GM18507 (cell line): ENCODE data around the gene PLA2G4E.

ENCODE experiments used
- DNase-seq: peaks from one replicate; pipeline ENCODE4 v3.0.0; 2011; ENCODE audit warnings: low read depth; ENCODE audit not compliant: insufficient read length; ENCODE audit errors: extremely low spot score
- FAIRE-seq: peaks from 2 replicates; lab custom pipeline; 2011; peaks lifted over from hg19 to GRCh38; lab: Jason Lieb, UNC

Gene PLA2G4E, protein sequence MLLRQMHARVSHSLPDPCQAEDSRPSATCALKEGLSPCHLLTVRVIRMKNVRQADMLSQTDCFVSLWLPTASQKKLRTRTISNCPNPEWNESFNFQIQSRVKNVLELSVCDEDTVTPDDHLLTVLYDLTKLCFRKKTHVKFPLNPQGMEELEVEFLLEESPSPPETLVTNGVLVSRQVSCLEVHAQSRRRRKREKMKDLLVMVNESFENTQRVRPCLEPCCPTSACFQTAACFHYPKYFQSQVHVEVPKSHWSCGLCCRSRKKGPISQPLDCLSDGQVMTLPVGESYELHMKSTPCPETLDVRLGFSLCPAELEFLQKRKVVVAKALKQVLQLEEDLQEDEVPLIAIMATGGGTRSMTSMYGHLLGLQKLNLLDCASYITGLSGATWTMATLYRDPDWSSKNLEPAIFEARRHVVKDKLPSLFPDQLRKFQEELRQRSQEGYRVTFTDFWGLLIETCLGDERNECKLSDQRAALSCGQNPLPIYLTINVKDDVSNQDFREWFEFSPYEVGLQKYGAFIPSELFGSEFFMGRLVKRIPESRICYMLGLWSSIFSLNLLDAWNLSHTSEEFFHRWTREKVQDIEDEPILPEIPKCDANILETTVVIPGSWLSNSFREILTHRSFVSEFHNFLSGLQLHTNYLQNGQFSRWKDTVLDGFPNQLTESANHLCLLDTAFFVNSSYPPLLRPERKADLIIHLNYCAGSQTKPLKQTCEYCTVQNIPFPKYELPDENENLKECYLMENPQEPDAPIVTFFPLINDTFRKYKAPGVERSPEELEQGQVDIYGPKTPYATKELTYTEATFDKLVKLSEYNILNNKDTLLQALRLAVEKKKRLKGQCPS

DNA sequence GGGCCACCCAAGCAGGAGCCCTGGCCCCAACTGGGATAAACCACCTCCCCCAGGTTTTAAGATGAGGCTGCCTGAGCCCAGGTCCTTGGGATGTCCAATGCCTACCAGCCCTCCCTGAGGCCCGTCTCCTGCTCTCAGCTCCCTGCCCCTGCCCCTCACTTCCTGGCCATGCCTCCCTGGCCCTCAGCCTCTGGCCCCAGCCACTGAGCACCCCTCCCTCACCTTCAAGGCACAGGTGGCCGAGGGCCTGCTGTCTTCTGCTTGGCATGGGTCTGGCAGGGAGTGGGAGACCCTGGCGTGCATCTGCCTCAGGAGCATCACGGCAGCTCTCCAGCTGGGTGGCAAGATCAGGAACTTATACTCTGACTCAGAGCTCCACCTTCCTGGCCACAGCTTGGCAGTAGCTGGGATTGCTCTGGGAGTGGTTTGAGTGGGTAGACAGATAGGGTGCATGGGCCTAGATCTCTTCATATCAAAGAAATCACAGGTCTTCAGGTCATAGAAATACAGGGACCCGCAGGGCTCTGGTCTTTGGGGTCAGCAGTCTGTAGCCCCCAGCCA, at the start of gene PLA2G4E:
PLA2G4E (minus strand) TSS at position 330 of the 561 bp plus-strand sequence; CDS start at position 318, 12 bp downstream.
- DNase-seq = no peak
- no peak for FAIRE-seq

DNA sequence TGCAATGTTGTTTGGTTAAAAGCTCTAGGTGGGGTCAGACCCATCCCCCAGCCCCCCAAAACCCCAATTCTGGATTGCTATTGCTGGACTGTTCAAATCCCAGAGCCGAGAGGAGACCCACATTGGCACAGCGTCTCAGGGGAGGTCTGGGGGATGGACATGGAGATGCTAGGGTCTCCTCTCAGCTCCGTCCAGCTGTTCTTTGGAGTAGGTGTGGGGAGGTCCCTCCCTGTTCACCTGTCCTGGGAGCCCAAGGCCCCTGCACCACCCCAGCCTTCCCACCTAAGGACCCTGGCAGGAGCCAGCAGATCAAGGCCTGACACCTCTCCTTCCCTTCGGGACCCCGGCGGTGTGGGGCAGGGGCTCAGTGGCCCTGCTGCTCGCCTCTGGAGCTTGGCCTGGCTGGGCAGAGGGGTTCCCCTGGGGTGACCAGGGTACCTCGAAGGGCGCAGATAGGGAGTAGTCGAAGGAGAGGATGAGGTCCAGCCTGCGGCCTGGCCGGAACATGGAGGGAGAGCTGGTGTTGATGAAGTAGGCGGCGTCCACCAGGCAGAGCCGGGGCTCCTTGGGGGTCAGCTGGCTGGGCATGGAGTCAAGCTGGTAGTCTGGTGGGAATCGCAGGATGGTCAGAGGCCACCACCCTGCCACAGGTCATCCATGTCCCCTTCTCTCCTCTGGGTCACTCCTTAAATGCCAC, 49.6 kb upstream of the PLA2G4E start:
- FAIRE-seq (no peak), DNase-seq (no peak)

DNA sequence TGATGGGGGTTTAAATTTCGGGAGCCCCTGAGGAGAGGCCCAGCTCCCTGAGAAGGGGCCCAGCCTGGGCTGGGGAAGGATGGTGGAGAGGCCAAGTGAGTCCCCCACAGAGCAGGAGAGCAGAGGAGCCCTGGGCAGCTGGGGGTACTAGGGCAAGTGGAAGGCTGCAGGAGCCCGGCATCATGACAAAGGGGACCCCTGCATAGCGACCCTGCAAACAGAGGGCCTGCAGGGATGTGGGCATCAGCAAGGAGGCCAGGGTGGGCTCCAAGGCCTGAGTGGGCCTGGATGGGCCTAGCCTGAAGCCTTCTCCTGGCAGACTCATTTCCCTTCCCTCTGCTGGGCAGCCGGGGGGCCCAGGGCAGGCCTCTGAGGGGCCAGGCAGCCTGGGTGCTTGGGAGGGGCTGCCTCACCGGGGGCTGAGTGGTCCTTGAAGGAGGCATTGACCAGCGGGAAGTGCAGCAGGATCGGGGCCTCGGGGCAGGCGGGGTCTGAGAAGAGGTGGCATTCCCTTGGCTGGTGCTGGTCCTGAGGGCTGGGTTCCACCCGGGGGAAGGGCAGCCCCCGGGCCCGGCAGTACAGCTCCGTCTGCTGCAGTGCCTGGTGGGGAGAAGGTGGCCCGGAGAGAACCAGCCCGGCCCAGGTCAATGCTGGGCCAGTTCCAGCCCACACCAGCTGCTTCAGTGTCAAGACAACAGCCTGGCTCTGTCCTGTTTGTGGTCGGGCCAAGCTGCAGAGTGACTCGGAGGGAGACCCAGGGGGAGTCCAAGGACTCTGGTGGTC, 48.8 kb upstream of the PLA2G4E start:
- no peak for DNase-seq
- FAIRE-seq = no peak

DNA sequence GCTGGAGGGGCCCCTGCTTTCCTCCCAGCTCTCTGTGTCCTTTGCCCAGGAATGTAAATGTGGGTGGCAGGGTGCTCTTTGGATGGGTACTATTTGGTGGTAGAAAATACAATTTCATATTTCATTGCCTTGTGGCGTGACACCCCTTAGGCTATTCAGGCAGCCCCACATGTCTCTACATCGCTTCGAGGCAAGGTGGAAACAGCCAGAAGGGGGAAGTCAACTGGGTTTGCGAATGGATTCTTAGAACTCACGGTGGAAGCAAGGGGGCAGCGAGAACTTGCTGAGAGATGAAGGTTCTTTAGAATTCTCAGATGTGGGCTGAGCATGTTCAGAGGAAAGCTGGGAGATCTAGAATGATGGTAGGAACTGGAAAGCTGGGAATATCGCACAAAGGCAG, 48.2 kb upstream of the PLA2G4E start:
- DNase-seq = no peak
- FAIRE-seq = no peak

DNA sequence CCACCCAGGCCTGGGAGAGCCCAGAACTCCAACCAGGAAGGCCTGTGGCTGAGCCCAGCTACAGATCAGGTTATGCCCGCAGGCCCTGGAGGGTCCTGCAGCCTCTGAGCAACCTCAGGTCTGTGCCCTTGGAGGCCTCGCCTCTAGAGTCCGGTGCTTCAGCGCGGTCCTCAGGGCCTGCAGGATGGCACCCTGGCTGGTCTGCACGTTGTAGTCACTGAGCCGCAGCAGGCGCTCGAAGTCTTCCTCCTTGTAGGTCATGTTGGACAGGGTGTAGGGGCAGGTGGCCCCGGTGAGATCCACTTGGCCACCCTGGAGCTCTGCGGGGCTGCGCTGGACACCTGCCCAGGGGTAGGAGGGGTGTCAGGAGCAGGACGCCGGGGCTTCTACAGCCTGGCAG, 47.8 kb upstream of the PLA2G4E start:
- DNase-seq (no peak), FAIRE-seq (no peak)

DNA sequence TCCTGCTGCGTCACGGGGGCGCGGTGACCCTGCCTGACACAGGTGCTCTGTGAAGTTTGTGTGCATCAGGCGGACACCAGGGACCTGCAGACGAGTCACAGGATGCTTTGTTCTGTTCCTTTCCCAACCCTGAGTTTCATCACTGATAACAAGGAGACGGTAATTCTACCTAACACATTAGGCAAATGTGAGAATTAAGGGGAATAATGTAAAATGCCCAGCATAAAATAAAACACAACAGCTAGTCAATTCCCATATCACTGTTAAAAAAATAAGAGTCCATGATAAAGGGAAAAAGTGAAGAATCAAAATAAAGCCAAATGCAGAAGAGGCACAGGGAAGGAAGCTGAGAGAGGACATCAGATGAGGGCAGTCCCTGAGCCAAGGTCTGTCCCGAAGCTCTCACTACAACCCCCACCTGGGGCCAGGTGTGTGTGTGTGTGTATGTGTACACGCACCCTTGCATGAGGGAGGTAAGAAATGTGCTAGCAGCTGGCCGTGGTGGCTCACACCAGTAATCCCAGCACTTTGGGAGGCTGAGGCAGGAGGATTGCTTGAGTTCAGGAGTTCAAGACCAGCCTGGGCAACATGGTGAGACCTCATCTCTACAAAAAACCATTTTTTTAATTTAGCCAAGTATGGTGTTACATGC, 46.0 kb upstream of the PLA2G4E start:
- DNase-seq (no peak), FAIRE-seq (no peak)

DNA sequence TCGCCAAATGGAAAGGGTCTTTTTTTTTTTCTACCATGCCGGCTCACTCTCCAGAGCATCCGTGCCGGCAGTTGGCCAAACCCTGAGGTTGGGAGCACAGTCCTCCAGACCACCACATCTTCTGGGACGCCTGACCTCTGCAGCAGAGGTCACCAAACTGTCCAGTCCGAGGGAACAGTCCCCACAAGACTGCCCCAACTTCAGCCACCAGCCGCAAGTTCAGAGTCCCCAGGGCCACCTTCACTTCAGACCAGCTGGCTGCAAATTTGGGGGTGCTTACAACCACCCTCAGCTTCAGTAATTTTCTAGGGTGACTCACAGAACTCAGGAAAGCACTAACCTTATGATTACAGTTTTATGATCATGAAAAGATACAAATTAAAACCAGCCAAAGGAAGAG, 44.6 kb upstream of the PLA2G4E start:
- DNase-seq (no peak), FAIRE-seq (no peak)

DNA sequence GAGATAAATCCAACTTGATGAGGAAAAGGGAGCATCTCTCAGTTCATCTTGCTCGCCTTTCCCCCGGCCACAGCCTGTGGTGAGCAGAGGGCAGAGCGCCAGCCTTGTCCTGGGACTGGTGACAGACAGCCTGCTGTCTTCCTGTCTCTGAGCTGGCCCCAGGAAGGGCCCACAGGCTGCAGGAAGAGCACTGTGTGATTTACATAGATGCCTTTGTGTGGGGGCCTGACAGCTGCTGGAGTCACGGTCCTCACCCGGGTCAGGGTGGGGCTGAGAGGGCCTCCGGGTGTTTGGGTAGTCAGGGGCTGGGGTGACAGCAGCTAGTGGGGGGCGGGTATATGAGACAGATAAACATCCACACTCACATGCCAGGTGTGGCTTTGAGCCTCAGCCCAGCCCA, 44.2 kb upstream of the PLA2G4E start:
- FAIRE-seq (no peak), DNase-seq (no peak)

DNA sequence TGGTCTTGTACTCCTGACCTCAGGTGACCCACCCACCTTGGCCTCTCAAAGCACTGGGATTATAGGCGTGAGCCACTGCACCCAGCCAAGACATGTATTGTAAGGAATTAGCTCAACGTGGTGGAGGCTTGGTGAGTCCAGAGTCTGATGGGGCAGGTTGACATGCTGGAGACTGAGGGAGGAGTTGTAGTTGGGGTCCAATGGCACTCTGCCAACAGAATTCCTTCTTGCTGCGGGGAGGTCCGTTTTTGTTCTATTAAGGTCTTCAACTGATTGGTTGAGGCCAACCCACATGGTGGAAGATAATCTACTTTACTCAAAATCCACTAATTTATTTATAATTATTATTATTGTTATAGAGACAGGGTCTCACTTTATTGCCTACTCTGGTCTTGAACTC, 43.4 kb upstream of the PLA2G4E start:
- DNase-seq (no peak), FAIRE-seq (no peak)

DNA sequence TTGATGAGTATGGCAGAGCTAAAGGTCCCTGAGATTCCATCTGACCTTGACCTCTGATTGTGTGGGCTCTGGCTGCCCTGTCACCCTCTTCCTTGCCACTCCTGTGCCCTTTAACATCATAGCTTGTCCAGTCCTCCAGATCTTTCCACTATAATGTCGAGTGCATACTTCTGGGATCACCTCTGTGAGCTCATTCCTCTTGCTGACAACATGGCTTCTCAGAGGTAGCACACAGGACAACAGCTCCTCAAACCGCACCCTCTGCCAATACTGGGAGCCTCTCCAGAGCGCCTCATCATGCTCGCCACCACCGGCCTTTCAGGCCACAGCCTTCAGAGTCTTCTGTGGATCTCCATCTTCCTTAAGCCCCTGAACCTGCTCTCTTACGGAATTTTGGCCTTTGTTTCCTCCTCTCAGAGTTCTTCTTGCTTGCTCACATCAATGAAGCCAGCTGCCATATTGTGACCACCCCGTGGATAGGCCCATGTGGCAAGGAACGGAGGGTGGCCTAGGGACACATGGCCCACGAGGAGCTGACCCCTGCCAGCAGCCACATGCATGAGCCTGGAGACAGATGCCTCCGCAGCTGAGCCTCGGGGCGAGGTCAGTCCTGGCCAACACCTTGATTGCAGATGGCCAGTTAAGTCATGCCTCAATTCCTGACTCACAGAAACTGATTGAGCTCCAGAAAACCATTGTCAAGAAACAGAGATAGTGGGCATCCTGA, 42.4 kb upstream of the PLA2G4E start:
- no peak for DNase-seq
- no peak for FAIRE-seq

DNA sequence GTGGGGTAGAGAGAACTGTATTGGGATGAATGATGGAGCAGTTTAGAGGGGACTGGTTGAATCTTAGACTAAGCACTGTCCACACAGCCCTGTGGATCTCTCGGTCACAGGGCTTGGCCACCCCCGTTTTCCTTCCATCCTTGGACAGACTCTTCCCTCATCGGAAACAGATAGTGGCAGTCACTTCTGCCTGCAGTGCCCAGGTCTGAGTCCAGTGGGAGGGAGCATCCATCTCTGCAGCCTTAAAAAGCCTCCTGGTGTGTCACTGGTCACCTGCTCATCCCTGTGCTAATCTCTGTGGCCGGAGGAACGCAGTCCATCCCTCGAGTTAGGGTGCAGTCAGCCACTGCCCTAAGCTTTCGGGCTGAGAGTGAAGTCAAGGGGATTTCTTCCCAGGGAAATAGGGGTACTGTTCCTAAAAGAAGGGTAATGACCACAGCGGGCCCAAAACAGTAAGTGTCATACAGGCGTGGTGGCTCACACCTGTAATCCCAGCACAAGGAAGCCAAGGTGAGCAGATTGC, 41.5 kb upstream of the PLA2G4E start:
- FAIRE-seq (no peak), DNase-seq (no peak)

DNA sequence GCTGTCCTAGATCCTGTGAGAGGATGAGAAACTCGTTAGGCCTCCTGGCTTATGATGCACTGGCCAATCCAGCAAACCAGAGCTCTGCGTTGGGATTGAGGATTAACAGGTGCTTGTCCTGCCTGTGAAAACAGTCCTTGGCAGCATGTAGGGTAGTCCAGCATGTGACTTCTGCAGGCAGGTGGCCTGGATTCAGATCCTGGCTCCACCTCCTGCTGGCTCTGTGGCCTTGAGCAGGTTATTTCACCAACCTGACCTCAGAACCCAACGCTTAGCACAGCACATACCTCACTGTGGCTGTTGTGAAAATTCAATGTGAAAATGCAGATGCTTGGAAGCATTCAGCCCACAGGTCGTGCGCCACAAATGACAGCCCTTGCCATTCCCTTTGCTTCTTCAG, 40.0 kb upstream of the PLA2G4E start:
- DNase-seq (no peak), FAIRE-seq (no peak)

DNA sequence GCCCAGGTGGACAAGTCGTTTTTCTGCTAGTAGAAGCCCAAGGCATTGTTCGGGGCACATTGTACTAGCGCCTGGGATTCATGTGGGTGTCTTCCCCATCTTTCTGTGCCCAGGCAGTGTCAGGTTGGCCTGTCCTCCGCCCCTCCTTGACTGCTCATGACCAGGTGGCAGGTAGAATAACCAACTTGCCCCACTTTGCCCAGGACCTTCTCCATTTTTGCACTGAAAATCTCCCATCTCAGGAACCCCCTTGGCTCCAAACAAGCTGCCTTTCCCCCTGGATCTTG, 39.6 kb upstream of the PLA2G4E start:
- no peak for FAIRE-seq
- no peak for DNase-seq

DNA sequence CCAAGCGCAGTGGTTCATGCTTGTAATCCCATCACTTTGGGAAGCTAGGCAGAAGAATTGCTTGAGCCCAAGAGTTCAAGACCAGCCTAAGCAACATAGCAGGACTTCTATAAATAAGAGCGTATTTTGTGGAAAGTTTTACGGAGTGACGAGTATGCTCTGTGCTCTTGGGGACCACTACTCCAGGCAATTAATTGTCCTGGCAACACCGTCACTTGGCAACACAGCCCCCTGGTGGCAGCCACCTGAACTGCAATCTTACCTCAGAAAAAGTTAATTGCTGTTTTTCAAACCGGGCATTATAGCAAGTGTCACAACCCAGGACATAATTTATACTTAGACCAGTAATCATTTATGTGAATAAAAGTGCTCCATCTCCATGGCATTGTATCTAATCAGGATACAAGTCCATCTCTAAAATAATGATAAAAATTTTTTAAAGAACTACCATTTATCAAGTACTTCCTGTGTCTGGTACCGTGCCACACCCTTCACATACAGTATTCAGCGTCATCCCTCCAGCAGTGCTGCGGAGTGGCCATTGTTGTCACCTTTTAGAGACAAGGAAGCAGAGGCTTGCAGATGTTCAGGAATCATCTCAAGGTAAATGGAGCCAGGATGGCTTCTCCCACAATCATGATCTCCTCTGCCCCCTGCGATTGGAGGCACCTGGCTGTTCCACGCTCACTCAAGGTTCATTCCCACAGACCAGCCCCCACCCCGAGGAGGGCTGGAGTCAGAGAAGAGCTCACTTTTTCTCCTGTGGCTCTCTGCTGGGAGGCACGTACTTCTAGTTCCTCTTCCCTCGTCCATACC, 39.0 kb upstream of the PLA2G4E start:
- DNase-seq = peak; percentile 46
- FAIRE-seq = peak; percentile 78

DNA sequence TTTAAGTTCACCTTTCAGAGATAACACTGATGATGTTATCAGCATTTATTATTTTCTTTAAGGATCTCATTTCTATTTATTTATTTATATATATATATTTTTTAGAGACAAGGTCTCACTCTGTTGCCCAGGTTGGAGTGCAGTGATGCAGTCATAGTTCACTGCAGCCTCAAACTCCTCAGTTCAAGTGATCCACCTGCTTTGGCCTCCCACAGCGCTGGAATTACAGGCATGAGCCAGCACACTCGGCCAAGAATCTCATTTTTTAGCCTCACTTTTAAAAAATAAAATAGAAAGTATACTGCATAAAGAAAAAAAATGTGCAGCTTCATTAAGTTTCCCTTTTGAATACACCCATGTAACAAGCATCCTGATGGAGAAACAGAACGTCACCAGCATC, 37.9 kb upstream of the PLA2G4E start:
- FAIRE-seq (no peak), DNase-seq (no peak)

DNA sequence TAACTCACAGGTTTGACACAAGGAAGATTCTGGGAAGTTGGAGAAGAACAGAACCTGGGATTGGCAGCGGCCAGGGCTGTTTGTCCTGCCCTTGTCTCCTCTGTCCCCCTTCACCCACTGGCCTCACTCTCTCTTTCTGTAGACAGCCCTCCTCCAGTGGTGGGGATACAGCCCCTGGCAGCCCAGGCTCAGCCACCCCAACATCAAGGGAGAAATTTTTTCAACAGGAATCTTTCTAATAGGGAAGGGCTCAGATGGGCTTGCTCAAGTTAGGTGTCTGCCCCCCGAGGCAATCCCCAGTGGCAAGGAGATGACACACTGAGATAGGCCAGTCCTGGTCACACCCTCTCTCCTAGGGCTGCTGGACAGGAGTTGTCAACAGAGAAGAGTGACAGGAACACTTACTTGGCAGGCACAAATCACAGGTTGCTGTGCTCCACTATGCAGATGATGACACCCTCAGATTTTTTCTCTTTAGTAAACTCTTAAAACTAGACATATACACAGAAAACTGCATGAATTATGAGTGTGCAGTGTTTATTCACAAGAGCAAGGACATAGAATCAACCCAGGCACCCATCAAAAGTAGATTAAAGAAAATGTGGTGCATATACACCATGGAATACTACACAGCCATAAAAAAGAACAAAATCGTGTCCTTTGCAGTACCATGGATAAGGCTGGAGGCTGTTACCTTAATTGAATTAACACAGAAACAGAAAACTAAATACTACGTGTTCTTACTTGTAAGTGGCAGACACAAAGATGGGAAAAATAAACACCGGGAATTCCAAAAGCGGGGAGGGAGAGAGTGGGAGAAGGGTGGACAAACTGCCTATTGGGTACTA, 37.2 kb upstream of the PLA2G4E start:
- no peak for DNase-seq
- no peak for FAIRE-seq
